T-cell (primary cell): Measurements from ENCODE around the gene BAIAP2L1. TPM values are rescaled to one million over a fixed set of nuclear protein-coding genes. Genes with fewer than 3 reads are reported as not detected.

Experiments
- ATAC-seq, 4 experiments: fragments of 200-7000 bp in 3 of 4; fragments of 150-1000 bp in 1 of 4; cut with Tn5 transposase; replicated peaks in 1 of 4; 1 replicate in 3 of 4; 2 replicates in 1 of 4; pipeline ENCODE4 v1.10.0; 2021; ENCODE audit warnings: moderate library complexity in 3 of 4, mild to moderate bottlenecking in 2 of 4, moderate number of reproducible peaks in 1 of 4
- CTCF ChIA-PET, 2 donors: fragments of 300-600 bp; sonication (Branson Sonifier 250); formaldehyde crosslinking; loops; one replicate each; lab custom pipeline; 2022; ENCODE audit warnings: antibody characterized with exemption in 2 of 2; lab: Charles Lee
- POLR2A ChIA-PET, 2 donors: fragments of 300-600 bp; sonication (Branson Sonifier 250); formaldehyde crosslinking; loops; one replicate each; lab custom pipeline; 2022; ENCODE audit warnings: antibody characterized with exemption in 2 of 2; lab: Charles Lee
- DNase-seq, 35 experiments: peaks; one replicate each; pipeline versions ENCODE4 v3.0.0 to v3.0.0-alpha.2; 2013 to 2023
- H3K27ac ChIP-seq: one replicate; pipeline ENCODE4 v1.5.1; 2013; ENCODE audit warnings: low read length
- H3K27me3 ChIP-seq, 2 experiments: replicated peaks in 1 of 2; 1 replicate in 1 of 2; 2 replicates in 1 of 2; pipeline versions ENCODE4 v1.6.1 to v1.7.0; 2013; ENCODE audit warnings: low read length in 1 of 2, mixed read lengths in 1 of 2; ENCODE audit not compliant: control insufficient read depth in 2 of 2, insufficient read depth in 2 of 2; ENCODE audit errors: extremely low read depth in 1 of 2
- H3K36me3 ChIP-seq, 2 donors: 1 replicate in 1 of 2; 2 replicates in 1 of 2; pipeline versions ENCODE4 v1.6.1 to v1.7.0; 2013; ENCODE audit warnings: low read length in 1 of 2; ENCODE audit not compliant: control insufficient read depth in 2 of 2, insufficient read depth in 1 of 2; ENCODE audit errors: extremely low read depth in 1 of 2
- H3K4me1 ChIP-seq, 2 experiments: 1 replicate in 1 of 2; 2 replicates in 1 of 2; pipeline versions ENCODE4 v1.6.1 to v1.7.0; 2013; ENCODE audit warnings: low read length in 2 of 2, mixed read lengths in 1 of 2; ENCODE audit not compliant: insufficient read depth in 2 of 2, control insufficient read depth in 1 of 2; ENCODE audit errors: extremely low read depth in 1 of 2
- H3K4me3 ChIP-seq, 2 donors: 1 replicate in 1 of 2; 2 replicates in 1 of 2; pipeline versions ENCODE4 v1.5.1 to v1.7.0; 2013; ENCODE audit warnings: mild to moderate bottlenecking in 2 of 2, low read length in 1 of 2, moderate library complexity in 1 of 2; ENCODE audit not compliant: control insufficient read depth in 1 of 2; ENCODE audit errors: extremely low read depth in 1 of 2
- H3K9me3 ChIP-seq: 2 replicates; pipeline ENCODE4 v1.7.0; 2013
- H3K27ac Mint-ChIP-seq, 2 donors: one replicate each; pipeline ENCODE4 v1.8.0; 2020 to 2021; ENCODE audit warnings: mild to moderate bottlenecking in 2 of 2, mixed read lengths in 2 of 2
- H3K27me3 Mint-ChIP-seq, 2 donors: one replicate each; pipeline ENCODE4 v1.8.0; 2021 to 2022; ENCODE audit warnings: mixed read lengths in 2 of 2
- H3K36me3 Mint-ChIP-seq: one replicate; pipeline ENCODE4 v1.8.0; 2021; ENCODE audit warnings: mixed read lengths
- H3K4me1 Mint-ChIP-seq, 3 donors: one replicate each; pipeline ENCODE4 v1.8.0; 2020 to 2022; ENCODE audit warnings: mixed read lengths in 3 of 3, mild to moderate bottlenecking in 1 of 3
- H3K4me3 Mint-ChIP-seq, 3 donors: one replicate each; pipeline ENCODE4 v1.8.0; 2020 to 2022; ENCODE audit warnings: mild to moderate bottlenecking in 3 of 3, mixed read lengths in 3 of 3, moderate library complexity in 3 of 3
- H3K9me3 Mint-ChIP-seq, 3 donors: one replicate each; pipeline ENCODE4 v1.8.0; 2020 to 2022; ENCODE audit warnings: mixed read lengths in 3 of 3
- WGBS: methylation state at CpG from one replicate; pipeline ENCODE4 v1.1.5; 2013; ENCODE audit warnings: missing lambda C conversion rate; ENCODE audit not compliant: insufficient coverage; 5-methylcytosine and 5-hydroxymethylcytosine counted together
- total RNA-seq, 35 experiments: library from RNA in 6 of 35; stranded (reverse) in 6 of 35; fragments of 120-200 nt in 1 of 35; gene quantifications; one replicate each; pipeline versions ENCODE4 v1.2.1 to v1.2.4 and lab custom pipeline; 2013 to 2026

Gene BAIAP2L1
- total RNA-seq, 5 donors from 2014 or later (not counting 1 experiment from before 2014, with no cell fraction given), result 0.92 to 2.6 (median 1.5) TPM

DNA sequence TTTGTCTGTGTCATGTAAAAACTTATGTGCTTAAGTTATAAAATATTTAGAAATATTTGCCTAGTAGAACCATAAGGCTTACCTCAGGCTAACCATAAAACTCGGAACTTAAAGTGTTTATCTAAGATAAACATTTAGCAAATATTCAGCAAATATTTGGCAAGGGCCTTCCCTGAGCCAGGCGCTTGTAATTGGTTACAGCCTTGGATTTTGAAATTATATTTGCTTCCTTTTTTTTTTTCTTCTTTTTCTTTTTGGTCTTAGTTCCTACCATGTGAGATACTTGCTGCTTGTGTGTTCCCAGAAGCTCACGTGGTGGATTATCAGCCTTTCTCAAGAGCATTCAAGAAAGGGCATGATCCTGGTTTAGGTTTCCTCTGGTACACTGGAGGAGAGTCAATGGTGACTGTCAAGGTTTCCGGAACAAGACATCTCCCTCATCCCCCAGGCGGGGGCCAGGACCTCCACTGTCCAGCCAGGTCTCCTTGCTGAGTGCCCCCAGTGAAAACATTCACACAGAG lies 124.6 kb downstream of the BAIAP2L1 start:
- H3K36me3 Mint-ChIP-seq, result no peaks in the 10 kb centered on the region
- peaks cover 0 to 6% (median 3%) of the 10 kb centered on the region in 3 donors for H3K4me1 Mint-ChIP-seq
- H3K36me3 ChIP-seq, result no peaks in the 10 kb centered on the region
- no CpG with 5 or more reads among the region's 5 CpGs for WGBS
- no peak overlapping the region for H3K27ac ChIP-seq
- no peaks in the 10 kb centered on the region for H3K27me3 ChIP-seq
- H3K4me3 Mint-ChIP-seq, result no peak overlapping the region
- H3K4me1 ChIP-seq, result peaks cover 0 to 8% of the 10 kb centered on the region in 2 experiments
- no peak overlapping the region for H3K27ac Mint-ChIP-seq
- no peaks in the 10 kb centered on the region for H3K9me3 Mint-ChIP-seq
- no peaks in the 10 kb centered on the region for H3K27me3 Mint-ChIP-seq
- no peaks in the 10 kb centered on the region for H3K9me3 ChIP-seq
- ATAC-seq (no peak), DNase-seq (no peak)
- ChIA-PET POLR2A (no interaction called here), CTCF (no interaction called here)
- no peak overlapping the region for H3K4me3 ChIP-seq

DNA sequence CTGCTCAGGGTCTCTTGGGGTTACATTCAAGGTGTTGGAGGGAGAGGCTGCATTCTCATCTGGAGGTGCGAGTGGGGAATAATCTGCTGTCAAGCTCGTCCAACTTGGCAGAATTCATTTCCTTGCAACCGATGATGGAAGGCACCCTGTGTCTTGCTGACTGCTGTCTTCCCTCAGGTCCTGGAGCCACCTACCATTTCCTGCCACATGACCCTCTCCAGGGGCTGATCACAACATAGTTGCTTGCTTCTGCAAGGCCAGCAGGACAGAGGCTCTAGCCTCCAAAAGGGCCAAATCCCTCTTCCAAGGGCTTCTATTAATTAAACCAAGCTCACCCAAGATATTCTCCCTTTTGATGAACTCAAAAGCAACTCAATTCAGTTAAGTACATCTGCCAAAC lies 133.6 kb downstream of the BAIAP2L1 start:
- peaks cover 0 to 8% (median 3%) of the 10 kb centered on the region in 3 donors for H3K4me1 Mint-ChIP-seq
- peak overlapping the region in 1 of 2 donors; percentile 39 for H3K27ac Mint-ChIP-seq
- H3K27ac ChIP-seq, result no peak overlapping the region
- no peaks in the 10 kb centered on the region for H3K27me3 Mint-ChIP-seq
- no peaks in the 10 kb centered on the region for H3K9me3 Mint-ChIP-seq
- no peaks in the 10 kb centered on the region for H3K36me3 ChIP-seq
- H3K36me3 Mint-ChIP-seq, result peaks cover 6% of the 10 kb centered on the region
- CTCF ChIA-PET, result interaction anchor here (0.6 kb wide), 2 partner anchors 8 to 13 kb away, joined by 3 read pairs; no protein-coding TSS in a partner anchor
- H3K9me3 ChIP-seq, result no peaks in the 10 kb centered on the region
- POLR2A ChIA-PET, result no interaction called here
- H3K4me1 ChIP-seq, result no peaks in the 10 kb centered on the region
- WGBS, result 100% methylated on average over 3 of the region's 3 CpGs
- H3K27me3 ChIP-seq, result no peaks in the 10 kb centered on the region
- DNase-seq (no peak), ATAC-seq (no peak)
- no peak overlapping the region for H3K4me3 ChIP-seq
- no peak overlapping the region for H3K4me3 Mint-ChIP-seq

- peaks cover 0 to 8% (median 3%) of the 10 kb centered on the region in 3 donors for H3K4me1 Mint-ChIP-seq
- no peak overlapping the region for H3K27ac Mint-ChIP-seq
- Histone ChIP-seq H3K27ac (no peak overlapping the region), H3K27me3 (no peaks in the 10 kb centered on the region), H3K9me3 (no peaks in the 10 kb centered on the region), H3K36me3 (peaks cover 0 to under 1% of the 10 kb centered on the region in 2 donors), H3K4me1 (no peaks in the 10 kb centered on the region), H3K4me3 (no peak overlapping the region)
- no peak overlapping the region for H3K4me3 Mint-ChIP-seq
- no peaks in the 10 kb centered on the region for H3K27me3 Mint-ChIP-seq
- ChIA-PET CTCF (interaction anchor here (0.6 to 0.7 kb wide), 2 partner anchors 7 to 797 kb away, joined by 3 to 7 read pairs; no protein-coding TSS in a partner anchor), POLR2A (no interaction called here)
- peaks cover 8% of the 10 kb centered on the region for H3K36me3 Mint-ChIP-seq
- WGBS, result no CpG with 5 or more reads among the region's 2 CpGs
- DNase-seq, result no peak
- peak in 1 of 4 experiments; percentile 46 for ATAC-seq
- H3K9me3 Mint-ChIP-seq, result no peaks in the 10 kb centered on the region
Measured at GRCh38 chr7:98266840-98267239, 134.1 kb downstream of the BAIAP2L1 start.

DNA sequence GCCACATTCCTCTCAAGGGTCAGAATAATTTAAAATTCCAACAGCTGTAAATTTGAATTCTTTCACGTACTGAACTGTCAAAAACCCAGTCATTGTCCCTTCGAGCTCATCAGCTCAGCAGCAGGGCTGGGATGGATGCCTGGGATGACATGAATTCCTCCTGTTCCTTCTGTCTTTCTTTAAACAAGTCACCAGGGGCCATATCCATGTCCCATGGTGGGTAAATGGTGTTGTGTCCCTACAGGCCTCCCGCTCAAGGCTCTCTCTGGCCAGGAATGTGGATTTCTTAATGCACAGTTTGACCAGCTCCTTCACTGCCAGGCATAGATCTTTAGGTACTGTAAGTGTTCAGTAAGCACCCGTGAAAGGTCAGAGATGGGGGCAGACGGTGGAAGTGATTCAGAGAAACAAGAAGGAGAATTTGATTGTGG lies 135.0 kb downstream of the BAIAP2L1 start:
- Mint-ChIP-seq H3K9me3 (no peaks in the 10 kb centered on the region), H3K4me3 (no peak overlapping the region), H3K27ac (peak overlapping the region in 1 of 2 donors; percentile 86), H3K36me3 (peaks cover 17% of the 10 kb centered on the region), H3K4me1 (peaks cover 0 to 8% (median 3%) of the 10 kb centered on the region in 3 donors), H3K27me3 (no peaks in the 10 kb centered on the region)
- ATAC-seq (no peak), DNase-seq (no peak)
- H3K27ac ChIP-seq, result no peak overlapping the region
- ChIA-PET POLR2A (no interaction called here), CTCF (interaction anchor here in 1 of 2 donors (0.6 to 0.7 kb wide), 2 partner anchors 525 to 624 kb away, joined by 5 read pairs; no protein-coding TSS in a partner anchor)
- H3K4me1 ChIP-seq, result no peaks in the 10 kb centered on the region
- no peaks in the 10 kb centered on the region for H3K9me3 ChIP-seq
- 93% methylated on average over 5 of the region's 5 CpGs for WGBS
- no peaks in the 10 kb centered on the region for H3K27me3 ChIP-seq
- H3K36me3 ChIP-seq, result peaks cover 0 to 8% of the 10 kb centered on the region in 2 donors
- H3K4me3 ChIP-seq, result no peak overlapping the region

DNA sequence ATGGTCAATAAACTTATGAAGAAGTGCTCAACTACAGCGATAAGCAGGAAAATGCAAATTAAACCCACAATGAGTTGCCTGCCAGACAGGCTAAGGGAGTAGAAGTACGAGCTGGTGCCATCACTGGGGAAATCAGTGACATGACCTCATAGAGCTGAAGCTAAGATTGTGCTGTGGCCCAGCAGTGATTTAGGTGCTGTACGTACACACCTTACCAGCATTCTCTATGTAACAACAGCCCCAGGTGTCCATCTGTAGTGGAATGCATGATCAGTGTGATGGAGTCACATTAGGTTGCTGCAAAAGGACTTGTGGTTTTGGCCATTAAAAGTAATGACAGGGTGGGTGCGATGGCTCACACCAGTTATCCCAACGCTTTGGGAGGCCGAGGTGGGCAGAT lies 143.2 kb downstream of the BAIAP2L1 start:
- DNase-seq (no peak), ATAC-seq (no peak)
- no peak overlapping the region for H3K27ac ChIP-seq
- H3K4me1 ChIP-seq, result peaks cover 5 to 15% of the 10 kb centered on the region in 2 experiments
- Mint-ChIP-seq H3K9me3 (no peaks in the 10 kb centered on the region), H3K4me1 (peaks cover 19 to 27% (median 24%) of the 10 kb centered on the region in 3 donors), H3K27me3 (no peaks in the 10 kb centered on the region), H3K4me3 (no peak overlapping the region), H3K27ac (no peak overlapping the region), H3K36me3 (peaks cover 38% of the 10 kb centered on the region)
- H3K9me3 ChIP-seq, result no peaks in the 10 kb centered on the region
- H3K36me3 ChIP-seq, result peaks cover 8 to 19% of the 10 kb centered on the region in 2 donors
- no peaks in the 10 kb centered on the region for H3K27me3 ChIP-seq
- WGBS, result 100% methylated on average over 5 of the region's 6 CpGs
- ChIA-PET POLR2A (no interaction called here), CTCF (no interaction called here)
- no peak overlapping the region for H3K4me3 ChIP-seq

GRCh38 chr7:98256431-98256830 lies 144.5 kb downstream of the BAIAP2L1 start:
- H3K4me1 Mint-ChIP-seq, result peaks cover 27 to 34% (median 30%) of the 10 kb centered on the region in 3 donors
- WGBS, result no CpG with 5 or more reads among the region's 7 CpGs
- peaks cover 7 to 22% of the 10 kb centered on the region in 2 experiments for H3K4me1 ChIP-seq
- no peak overlapping the region for H3K4me3 Mint-ChIP-seq
- no peaks in the 10 kb centered on the region for H3K27me3 ChIP-seq
- H3K9me3 Mint-ChIP-seq, result no peaks in the 10 kb centered on the region
- H3K27me3 Mint-ChIP-seq, result no peaks in the 10 kb centered on the region
- H3K4me3 ChIP-seq, result no peak overlapping the region
- DNase-seq, result no peak
- POLR2A ChIA-PET, result no interaction called here
- CTCF ChIA-PET, result no interaction called here
- ATAC-seq, result no peak
- H3K27ac ChIP-seq, result no peak overlapping the region
- no peak overlapping the region for H3K27ac Mint-ChIP-seq
- H3K36me3 Mint-ChIP-seq, result peaks cover 32% of the 10 kb centered on the region
- H3K36me3 ChIP-seq, result peaks cover 8 to 14% of the 10 kb centered on the region in 2 donors
- no peaks in the 10 kb centered on the region for H3K9me3 ChIP-seq
